HG02938 (cell line): Measurements from ENCODE around the gene DLL1.

Source experiments
- ATAC-seq: cut with Tn5 transposase; IDR thresholded peaks from one replicate; pipeline ENCODE4 v1.9.1; 2021; ENCODE audit warnings: mild to moderate bottlenecking, moderate library complexity; ENCODE audit not compliant: unreplicated experiment

The DLL1 gene

GRCh38 chr6:170234419-170234818 is 56.5 kb downstream of the DLL1 start:
- no peak for ATAC-seq

GRCh38 chr6:170233286-170234205 is 57.3 kb downstream of the DLL1 start:
- no peak for ATAC-seq
